SK-N-SH (cell line): ENCODE results near the gene ASPG. TPM values are rescaled to one million over a fixed set of nuclear protein-coding genes. Genes with fewer than 3 reads are reported as not detected.

ENCODE experiments used
- CTCF ChIA-PET: fragments of 300-600, 350-600 bp; formaldehyde crosslinking; extraction: SDS; loops from one replicate; lab custom pipeline; 2021; lab: Yijun Ruan, JAX
- POLR2A ChIA-PET: fragments of 350-600 bp; sonication (Branson Sonifier 250); formaldehyde crosslinking; extraction: SDS; loops from one replicate; lab custom pipeline; 2020; ENCODE audit warnings: antibody characterized with exemption, inconsistent platforms; lab: Yijun Ruan, JAX
- DNase-seq: peaks from one replicate; pipeline ENCODE4 v3.0.0; 2012
- H2AFZ ChIP-seq: fragments of 200-600 bp; sonication (generic); 2 replicates; pipeline ENCODE4 v1.8.1; 2016; ENCODE audit warnings: antibody characterized with exemption, mild to moderate bottlenecking, low read depth
- H3F3A ChIP-seq: fragments of 200-600 bp; sonication (generic); replicated peaks from 2 replicates; pipeline ENCODE3; 2016; ENCODE audit warnings: antibody characterized with exemption, mild to moderate bottlenecking; ENCODE audit not compliant: insufficient read depth
- H3K27ac ChIP-seq, 2 experiments: fragments of 200-500 bp in 1 of 2; fragments of 200-600 bp in 1 of 2; sonication (Bioruptor generic) in 1 of 2; sonication (generic), shearing (Covaris generic) in 1 of 2; 2 replicates each; pipeline versions ENCODE4 v1.5.1 to v1.6.1; 2014 to 2016; ENCODE audit warnings: low read depth in 2 of 2, inconsistent platforms in 1 of 2, low read length in 1 of 2, mild to moderate bottlenecking in 1 of 2, mixed read lengths in 1 of 2
- H3K27me3 ChIP-seq: fragments of 200-600 bp; sonication (generic), shearing (Covaris generic); 2 replicates; pipeline ENCODE4 v1.6.1; 2016; ENCODE audit warnings: mixed run types; ENCODE audit not compliant: insufficient read depth
- H3K36me3 ChIP-seq, 2 experiments: fragments of 200-500 bp in 1 of 2; fragments of 200-600 bp in 1 of 2; sonication (Bioruptor generic) in 1 of 2; sonication (generic) in 1 of 2; replicated peaks in 1 of 2; 2 replicates each; pipeline versions ENCODE3 to v1.5.1; 2014 to 2016; ENCODE audit warnings: low read length in 1 of 2, mild to moderate bottlenecking in 1 of 2; ENCODE audit not compliant: insufficient read depth in 2 of 2, control insufficient read depth in 1 of 2
- H3K4me1 ChIP-seq, 2 experiments: fragments of 200-500 bp in 1 of 2; fragments of 200-600 bp in 1 of 2; sonication (Bioruptor generic) in 1 of 2; sonication (generic), shearing (Covaris generic) in 1 of 2; 2 replicates each; pipeline versions ENCODE4 v1.5.1 to v1.6.1; 2014 to 2016; ENCODE audit warnings: low read depth in 1 of 2, low read length in 1 of 2, mixed run types in 1 of 2; ENCODE audit not compliant: insufficient read depth in 2 of 2, control insufficient read depth in 1 of 2
- H3K4me2 ChIP-seq: fragments of 200-600 bp; sonication (generic), shearing (Covaris generic); 2 replicates; pipeline ENCODE4 v1.6.1; 2017; ENCODE audit warnings: mixed run types
- H3K4me3 ChIP-seq, 2 experiments: fragments of 200-500 bp in 1 of 2; fragments of 200-600 bp in 1 of 2; sonication (Bioruptor generic) in 1 of 2; sonication (generic), shearing (Covaris generic) in 1 of 2; 2 replicates each; pipeline versions ENCODE4 v1.5.1 to v1.8.1; 2014 to 2016; ENCODE audit warnings: low read depth in 2 of 2, inconsistent platforms in 1 of 2, low read length in 1 of 2, mild to moderate bottlenecking in 1 of 2, mixed read lengths in 1 of 2, moderate library complexity in 1 of 2
- H3K79me2 ChIP-seq: fragments of 200-600 bp; sonication (generic); 2 replicates; pipeline ENCODE4 v1.8.1; 2017; ENCODE audit warnings: mild to moderate bottlenecking; ENCODE audit not compliant: insufficient read depth
- H3K9ac ChIP-seq: fragments of 200-600 bp; sonication (generic); 2 replicates; pipeline ENCODE4 v1.6.1; 2017; ENCODE audit warnings: mixed run types
- H3K9me2 ChIP-seq: fragments of 200-600 bp; sonication (generic); 2 replicates; pipeline ENCODE4 v1.6.1; 2017; ENCODE audit warnings: mixed run types
- H3K9me3 ChIP-seq: fragments of 200-600 bp; sonication (generic); 2 replicates; pipeline ENCODE4 v1.6.1; 2017; ENCODE audit warnings: mixed run types, mild to moderate bottlenecking, moderate library complexity
- H4K20me1 ChIP-seq: fragments of 200-600 bp; sonication (generic); 2 replicates; pipeline ENCODE4 v1.6.1; 2017; ENCODE audit warnings: mild to moderate bottlenecking, mixed run types; ENCODE audit not compliant: insufficient read depth
- ELF1 ChIP-seq: IDR thresholded peaks from 2 replicates; pipeline ENCODE4 v1.4.0; 2012
- IRF3 ChIP-seq: fragments of 150-350 bp; IDR thresholded peaks from 2 replicates; pipeline ENCODE4 v1.6.1; 2016; ENCODE audit warnings: mild to moderate bottlenecking, low read depth, low read length
- MAX ChIP-seq: IDR thresholded peaks from 2 replicates; pipeline ENCODE4 v1.4.0; 2012; ENCODE audit warnings: low read depth
- PBX3 ChIP-seq: IDR thresholded peaks from 2 replicates; pipeline ENCODE4; 2012
- POLR2AphosphoS5 ChIP-seq: IDR thresholded peaks from 2 replicates; pipeline ENCODE4 v1.6.1; 2012; ENCODE audit warnings: low read depth, low read length
- RXRA ChIP-seq: IDR thresholded peaks from 2 replicates; pipeline ENCODE4 v1.4.0; 2012; ENCODE audit warnings: low read depth, mild to moderate bottlenecking, borderline replicate concordance
- TEAD4 ChIP-seq: IDR thresholded peaks from 2 replicates; pipeline ENCODE4 v1.4.0; 2012; ENCODE audit warnings: mild to moderate bottlenecking, borderline replicate concordance; ENCODE audit not compliant: insufficient read depth
- USF1 ChIP-seq: IDR thresholded peaks from 2 replicates; pipeline ENCODE4 v1.4.0; 2012; ENCODE audit warnings: low read depth, borderline replicate concordance
- ZBTB33 ChIP-seq: IDR thresholded peaks from 2 replicates; pipeline ENCODE4 v1.4.0; 2012; ENCODE audit warnings: low read depth, borderline replicate concordance
- WGBS: methylation state at CpG from one replicate; pipeline ENCODE4 v1.1.6; 2017; ENCODE audit warnings: low lambda C conversion rate; 5-methylcytosine and 5-hydroxymethylcytosine counted together
- polyA plus RNA-seq, 3 experiments: library from polyadenylated mRNA; depleted of rRNA; stranded (reverse); fragments of >200 nt; gene quantifications; 2 replicates each; pipeline ENCODE4 v1.2.3, GENCODE V29; 2012

The ASPG gene
- polyA plus RNA-seq, 1 of the 3 experiments (the other 2 are of a cell fraction), result not detected

- TF ChIP-seq ZBTB33 (no peak), RXRA (no peak), USF1 (no peak), IRF3 (no peak)
- TF ChIP-seq, all 33 proteins: peak for 0
Observed at GRCh38 chr14:104159990-104160389, 74.5 kb downstream of the ASPG start (continued).

GRCh38 chr14:104161602-104162367, 76.3 kb downstream of the ASPG start:
- no peak for DNase-seq
- Histone ChIP-seq H3K27ac (no peak overlapping the region), H3K9ac (no peak overlapping the region), H3K36me3 (no peaks in the 10 kb centered on the region), H3K4me2 (no peak overlapping the region), H3K9me2 (no peaks in the 10 kb centered on the region), H2AFZ (no peak overlapping the region), H4K20me1 (no peaks in the 10 kb centered on the region), H3K79me2 (no peaks in the 10 kb centered on the region), H3K9me3 (no peaks in the 10 kb centered on the region), H3K4me3 (no peak overlapping the region), H3K27me3 (no peaks in the 10 kb centered on the region), H3F3A (no peaks in the 10 kb centered on the region), H3K4me1 (peaks cover 0 to 58% of the 10 kb centered on the region in 2 experiments; a peak in 1 of 4 replicates)
- 75% methylated on average over 18 of the region's 23 CpGs for WGBS
- ChIA-PET POLR2A (no interaction called here), CTCF (interaction anchor here (0.9 to 2.0 kb wide), 4 partner anchors 14 to 402 kb away, joined by 3 to 7 read pairs (median 5); no protein-coding TSS in a partner anchor)
- TF ChIP-seq ZBTB33, result no peak
- no peak for TF ChIP-seq IRF3
- no peak for TF ChIP-seq PBX3
- no peak for TF ChIP-seq MAX
- TF ChIP-seq RXRA, result no peak
- TF ChIP-seq TEAD4, result no peak
- no peak for TF ChIP-seq POLR2AphosphoS5
- TF ChIP-seq ELF1, result no peak
